Kidney epithelial cell (primary cell): ENCODE data around the gene JAM3. TPM values are rescaled to one million over a fixed set of nuclear protein-coding genes. Genes with fewer than 3 reads are reported as not detected.

ENCODE experiments used
- DNase-seq: peaks from one replicate; pipeline ENCODE4 v3.0.0-alpha.2; 2010; ENCODE audit warnings: low read depth
- H3K27me3 ChIP-seq: 2 replicates; pipeline ENCODE4 v1.6.0; 2011; ENCODE audit warnings: low read length; ENCODE audit not compliant: control insufficient read depth, insufficient read depth
- H3K36me3 ChIP-seq: 2 replicates; pipeline ENCODE4 v1.5.1; 2011; ENCODE audit warnings: low read length; ENCODE audit not compliant: control insufficient read depth, insufficient read depth
- H3K4me3 ChIP-seq: 2 replicates; pipeline ENCODE4 v1.5.1; 2011; ENCODE audit warnings: low read depth, mild to moderate bottlenecking, control low read depth, low read length
- total RNA-seq: library from RNA; depleted of rRNA; stranded (reverse); fragments of >200 nt; gene quantifications from 2 replicates; pipeline ENCODE4 v1.2.3, GENCODE V29; 2015
- TF ChIP-seq, protein P1 (sequence below): IDR thresholded peaks from 2 replicates; pipeline ENCODE4 v1.5.1; 2011; ENCODE audit warnings: mild to moderate bottlenecking, moderate library complexity, low read length, control low read depth, inconsistent platforms; ENCODE audit not compliant: insufficient read depth, poor library complexity, severe bottlenecking

The JAM3 gene
- total RNA-seq, 1 donor from 2014 or later: 28.0 TPM

DNA sequence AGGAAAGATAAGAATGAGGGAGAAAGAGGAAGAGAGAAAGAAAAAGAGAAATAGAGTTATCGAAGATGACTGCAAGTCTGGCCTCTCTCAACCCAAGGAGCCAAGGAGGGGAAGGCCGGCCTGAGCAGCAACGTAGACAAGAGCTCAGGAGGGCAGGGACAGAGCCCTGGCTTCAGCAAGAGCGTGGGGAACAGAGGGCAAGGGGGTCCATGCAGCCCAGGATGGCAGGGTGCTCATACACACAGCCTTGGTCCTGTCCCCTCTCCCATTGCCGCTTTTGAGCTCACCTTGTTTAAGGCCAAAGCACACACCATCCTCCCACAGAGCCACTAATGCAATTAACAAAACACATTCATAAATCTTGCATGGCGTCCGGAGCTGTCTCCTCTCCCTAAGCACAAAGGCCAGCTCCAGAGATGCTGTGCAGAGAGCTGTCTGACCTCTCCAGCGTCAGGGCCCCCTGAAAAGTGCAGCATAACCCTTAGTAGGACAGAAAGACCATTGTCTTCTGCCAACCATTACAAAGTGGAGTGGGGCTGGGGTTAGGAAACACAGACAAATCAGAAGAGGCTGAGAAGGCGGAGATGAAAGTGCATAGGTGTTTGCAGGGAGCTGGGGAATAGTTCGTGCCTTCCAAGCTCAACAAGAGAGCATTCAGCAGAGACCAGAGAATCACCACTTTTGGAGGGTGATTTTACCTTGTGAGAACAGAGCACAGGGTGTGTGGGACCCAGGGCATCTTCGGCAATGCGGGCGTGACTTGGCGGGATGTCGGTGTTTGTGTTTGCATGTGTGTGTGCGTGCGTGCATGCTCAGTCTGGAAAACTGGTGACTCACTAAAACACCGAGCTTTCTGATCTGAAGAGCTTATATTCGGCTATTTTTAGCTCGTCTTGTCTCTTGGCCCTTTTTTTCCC is 28.2 kb upstream of the JAM3 start:
- TF ChIP-seq, protein P1, sequence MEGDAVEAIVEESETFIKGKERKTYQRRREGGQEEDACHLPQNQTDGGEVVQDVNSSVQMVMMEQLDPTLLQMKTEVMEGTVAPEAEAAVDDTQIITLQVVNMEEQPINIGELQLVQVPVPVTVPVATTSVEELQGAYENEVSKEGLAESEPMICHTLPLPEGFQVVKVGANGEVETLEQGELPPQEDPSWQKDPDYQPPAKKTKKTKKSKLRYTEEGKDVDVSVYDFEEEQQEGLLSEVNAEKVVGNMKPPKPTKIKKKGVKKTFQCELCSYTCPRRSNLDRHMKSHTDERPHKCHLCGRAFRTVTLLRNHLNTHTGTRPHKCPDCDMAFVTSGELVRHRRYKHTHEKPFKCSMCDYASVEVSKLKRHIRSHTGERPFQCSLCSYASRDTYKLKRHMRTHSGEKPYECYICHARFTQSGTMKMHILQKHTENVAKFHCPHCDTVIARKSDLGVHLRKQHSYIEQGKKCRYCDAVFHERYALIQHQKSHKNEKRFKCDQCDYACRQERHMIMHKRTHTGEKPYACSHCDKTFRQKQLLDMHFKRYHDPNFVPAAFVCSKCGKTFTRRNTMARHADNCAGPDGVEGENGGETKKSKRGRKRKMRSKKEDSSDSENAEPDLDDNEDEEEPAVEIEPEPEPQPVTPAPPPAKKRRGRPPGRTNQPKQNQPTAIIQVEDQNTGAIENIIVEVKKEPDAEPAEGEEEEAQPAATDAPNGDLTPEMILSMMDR: no peak
- H3K4me3 ChIP-seq: no peak overlapping the region
- H3K27me3 ChIP-seq: peaks cover 22% of the 10 kb centered on the region
- H3K36me3 ChIP-seq: no peaks in the 10 kb centered on the region
- DNase-seq: no peak

DNA sequence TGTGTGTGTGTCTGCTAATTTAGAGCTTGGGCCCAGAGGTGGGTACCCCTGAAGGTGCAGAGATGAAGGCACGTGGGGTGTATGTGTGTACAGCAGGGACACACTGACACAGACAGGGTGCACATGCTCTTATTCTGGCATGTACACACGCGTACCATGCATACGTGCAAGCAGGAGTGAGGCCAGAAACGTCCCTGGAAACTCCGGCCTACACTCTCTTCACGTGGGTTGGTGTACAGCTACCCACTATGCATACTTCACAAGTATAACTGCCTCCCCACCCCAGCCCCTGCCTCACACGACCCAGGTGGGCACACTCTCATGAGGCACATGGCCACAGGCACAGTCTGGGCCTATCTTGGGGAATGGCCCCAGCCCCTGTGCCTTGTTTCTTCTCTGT is 27.5 kb upstream of the JAM3 start:
- Histone ChIP-seq H3K4me3 (no peak overlapping the region), H3K36me3 (no peaks in the 10 kb centered on the region), H3K27me3 (peaks cover 22% of the 10 kb centered on the region)
- TF ChIP-seq, protein P1: no peak
- no peak for DNase-seq

DNA sequence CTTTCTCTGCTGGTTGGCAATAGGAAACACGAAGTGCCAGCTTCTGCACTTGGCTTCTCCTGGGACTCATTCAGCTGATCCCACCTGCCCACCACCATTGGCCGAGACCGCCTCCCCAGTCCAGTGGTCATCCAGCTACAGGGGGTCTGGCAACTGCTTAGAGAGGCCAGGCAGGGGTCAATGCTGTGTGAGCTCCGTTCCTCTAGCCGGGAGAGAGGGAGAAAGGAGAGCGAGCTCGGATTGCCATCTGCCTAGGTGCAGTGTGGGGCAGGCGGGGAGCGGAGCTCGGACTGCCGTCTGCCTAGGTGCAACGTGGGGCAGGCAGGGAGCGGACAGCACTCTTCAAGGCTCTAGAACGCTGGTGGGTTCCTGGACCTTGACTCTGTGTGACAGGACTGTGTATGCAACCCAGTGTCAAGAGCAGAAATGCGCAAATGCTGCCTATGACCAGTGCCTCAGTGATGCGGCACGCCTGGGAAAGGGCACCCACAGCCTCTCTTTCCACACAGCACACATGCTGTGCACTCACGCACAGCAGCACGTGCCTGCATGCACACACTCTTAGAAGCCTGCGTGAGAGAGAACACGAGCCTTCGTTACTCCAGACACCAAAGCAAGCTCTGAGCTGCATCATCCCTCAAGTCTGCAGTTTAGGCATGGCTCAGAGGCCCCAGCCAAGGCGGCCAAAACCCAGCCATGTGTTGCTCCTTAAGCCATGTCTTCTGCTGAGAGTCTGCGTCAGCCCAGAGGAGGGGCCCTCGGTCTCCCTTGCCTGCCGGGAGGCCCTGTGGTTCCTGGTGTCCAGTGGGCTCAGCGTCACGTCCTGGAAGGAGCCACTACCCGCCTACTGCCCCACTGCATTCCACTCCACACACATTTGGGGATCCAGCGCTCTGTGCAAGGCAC is 26.8 kb upstream of the JAM3 start:
- H3K36me3 ChIP-seq: no peaks in the 10 kb centered on the region
- TF ChIP-seq, protein P1: no peak
- no peak for DNase-seq
- no peak overlapping the region for H3K4me3 ChIP-seq
- H3K27me3 ChIP-seq: peaks cover 24% of the 10 kb centered on the region

DNA sequence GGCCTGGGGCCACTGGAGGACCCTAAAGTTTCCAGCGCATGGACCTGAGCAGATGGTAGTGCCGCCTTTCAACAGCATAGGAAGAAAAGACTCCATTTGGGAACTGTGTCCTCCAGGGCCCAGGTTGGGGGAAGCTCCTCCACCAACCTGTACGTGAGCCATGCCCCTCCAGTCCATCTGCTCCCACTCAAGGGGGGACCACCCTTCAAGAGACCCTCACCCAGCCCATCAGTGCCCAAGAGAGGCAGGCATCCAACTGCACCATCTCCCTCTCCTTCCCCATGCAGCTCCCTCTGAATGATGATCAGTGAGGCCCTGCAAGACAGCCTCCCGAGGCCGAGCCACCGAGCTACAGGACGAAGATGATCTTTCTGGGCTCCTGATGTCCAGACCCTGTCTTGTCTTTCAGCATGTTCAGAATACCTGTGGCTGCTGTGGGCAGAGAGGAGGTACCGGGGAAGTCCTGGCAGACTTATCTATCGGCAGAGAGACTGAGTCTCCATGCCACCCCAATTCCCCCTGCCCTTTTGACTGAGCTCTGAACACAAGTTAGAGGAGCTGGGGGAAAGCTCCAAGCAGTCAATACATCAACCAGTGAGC is 25.0 kb upstream of the JAM3 start:
- Histone ChIP-seq H3K36me3 (no peaks in the 10 kb centered on the region), H3K27me3 (peaks cover 24% of the 10 kb centered on the region), H3K4me3 (no peak overlapping the region)
- DNase-seq: no peak
- TF ChIP-seq, protein P1: no peak

DNA sequence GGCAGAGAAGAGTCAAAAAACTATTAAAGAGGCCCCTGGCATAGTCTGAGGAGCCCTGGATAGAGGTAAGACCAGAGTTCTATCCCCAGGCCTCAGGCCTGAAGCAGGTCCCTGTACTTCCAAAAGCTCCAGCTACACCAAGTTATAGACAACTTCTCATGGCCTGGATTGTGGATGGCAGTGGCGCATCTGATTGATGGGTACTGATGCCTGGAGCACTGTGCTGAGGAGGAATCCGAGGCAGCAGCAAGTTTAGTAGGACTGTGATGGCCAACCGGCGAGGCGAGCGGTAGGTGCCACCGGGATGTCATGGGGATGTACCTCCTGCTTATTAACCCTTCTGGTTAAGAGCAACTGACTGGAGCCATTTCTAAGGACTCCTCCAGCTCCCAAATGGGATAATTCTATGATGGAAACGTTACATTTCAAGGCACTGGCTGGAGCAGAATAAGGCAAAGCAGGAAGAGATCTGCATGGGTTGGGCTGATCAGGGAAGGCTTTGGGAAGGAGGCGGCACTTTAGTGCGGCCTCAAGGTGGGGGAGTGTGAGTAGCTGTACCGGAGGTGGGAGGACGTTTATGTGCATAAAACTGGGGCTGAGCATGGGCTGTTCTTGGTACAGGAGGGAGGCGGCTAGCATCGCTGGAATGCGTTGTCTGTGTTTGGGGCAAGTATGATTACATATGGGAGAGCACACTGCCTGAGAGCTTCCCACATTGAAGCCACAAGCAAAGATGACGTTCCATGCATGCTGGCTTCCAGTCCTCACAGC is 24.2 kb upstream of the JAM3 start:
- no peak overlapping the region for H3K4me3 ChIP-seq
- no peaks in the 10 kb centered on the region for H3K36me3 ChIP-seq
- no peak for DNase-seq
- TF ChIP-seq, protein P1: no peak
- H3K27me3 ChIP-seq: peaks cover 25% of the 10 kb centered on the region
